Stimulated activated CD4-positive, alpha-beta T cell treated with anti-CD3 and anti-CD28 coated beads, TNF-alpha, amount 100 ng/mL, for 1 hour (primary cell): Measurements from ENCODE around the gene GABRG3.
"Not testable (repeated sequence)": the region's sequence is repeated elsewhere in the genome, so short reads cannot be mapped to it uniquely, and the experiment has no call there.

Experiments used
- DNase-seq, 3 donors: peaks; one replicate each; pipeline ENCODE4 v3.0.0-alpha.2; 2020; ENCODE audit warnings: low read depth in 3 of 3, low spot score in 1 of 3

GABRG3 gene

DNA sequence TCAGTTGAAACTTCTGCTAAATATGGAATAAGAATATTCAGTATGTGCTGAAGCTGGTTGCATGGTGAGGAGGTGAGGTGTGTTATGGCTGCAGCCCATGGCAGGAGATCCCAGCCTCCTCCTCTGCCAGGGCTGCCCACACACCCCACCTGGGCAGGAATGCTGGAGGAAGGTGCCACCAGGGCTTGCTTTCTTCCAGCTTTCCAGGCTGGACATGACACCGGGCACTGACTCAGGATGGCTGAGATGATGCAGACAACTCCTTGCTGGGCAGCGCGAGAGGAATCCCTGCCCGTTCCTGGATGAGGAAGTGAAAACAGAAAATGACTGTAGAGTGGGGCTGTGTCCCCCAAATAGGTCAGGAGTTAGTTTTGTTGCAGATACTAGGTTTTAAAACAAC is 14.1 kb downstream of the GABRG3 start:
- DNase-seq, result no peak

DNA sequence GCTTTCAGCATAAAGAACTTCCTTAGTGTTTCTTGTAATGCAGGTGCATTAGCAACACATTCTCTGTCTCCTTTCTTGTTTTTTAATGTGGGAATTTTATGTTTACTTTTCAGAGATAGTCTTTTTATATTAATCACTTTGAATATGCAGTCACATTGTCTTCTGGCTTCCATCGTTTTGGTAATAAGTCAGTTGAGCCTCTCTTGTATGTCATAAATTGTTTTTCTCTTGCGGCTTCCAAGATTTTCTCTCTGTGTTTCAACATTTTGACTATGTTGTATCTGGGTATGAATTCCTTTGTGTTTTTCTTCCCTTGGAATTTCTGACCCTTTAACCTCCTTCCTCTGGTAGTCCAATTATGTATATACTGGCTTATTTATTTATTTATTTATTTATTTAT is 25.3 kb downstream of the GABRG3 start:
- no peak for DNase-seq

DNA sequence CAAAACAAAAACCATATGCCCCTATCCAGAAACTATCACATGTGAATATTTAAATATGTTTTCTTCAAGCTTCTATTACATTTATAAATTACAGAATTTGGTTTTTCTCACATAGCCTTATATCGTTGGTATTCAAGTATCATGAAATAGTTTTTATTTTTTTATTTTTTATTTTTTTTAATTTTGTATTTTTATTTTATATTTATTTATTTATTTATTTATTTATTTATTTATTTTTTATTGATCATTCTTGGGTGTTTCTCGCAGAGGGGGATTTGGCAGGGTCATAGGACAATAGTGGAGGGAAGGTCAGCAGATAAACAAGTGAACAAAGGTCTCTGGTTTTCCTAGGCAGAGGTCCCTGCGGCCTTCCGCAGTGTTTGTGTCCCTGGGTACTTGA is 32.0 kb downstream of the GABRG3 start:
- not testable (repeated sequence) for DNase-seq

DNA sequence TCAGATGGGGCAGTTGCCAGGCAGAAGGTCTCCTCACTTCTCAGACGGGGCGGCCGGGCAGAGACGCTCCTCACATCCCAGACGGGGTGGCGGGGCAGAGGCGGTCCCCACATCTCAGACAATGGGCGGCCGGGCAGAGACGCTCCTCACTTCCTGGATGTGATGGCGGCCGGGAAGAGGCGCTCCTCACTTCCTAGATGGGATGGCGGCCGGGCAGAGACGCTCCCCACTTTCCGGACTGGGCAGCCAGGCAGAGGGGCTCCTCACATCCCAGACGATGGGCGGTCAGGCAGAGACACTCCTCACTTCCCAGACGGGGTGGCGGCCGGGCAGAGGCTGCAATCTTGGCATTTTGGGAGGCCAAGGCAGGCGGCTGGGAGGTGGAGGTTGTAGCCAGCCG is 33.2 kb downstream of the GABRG3 start:
- not testable (repeated sequence) for DNase-seq

DNA sequence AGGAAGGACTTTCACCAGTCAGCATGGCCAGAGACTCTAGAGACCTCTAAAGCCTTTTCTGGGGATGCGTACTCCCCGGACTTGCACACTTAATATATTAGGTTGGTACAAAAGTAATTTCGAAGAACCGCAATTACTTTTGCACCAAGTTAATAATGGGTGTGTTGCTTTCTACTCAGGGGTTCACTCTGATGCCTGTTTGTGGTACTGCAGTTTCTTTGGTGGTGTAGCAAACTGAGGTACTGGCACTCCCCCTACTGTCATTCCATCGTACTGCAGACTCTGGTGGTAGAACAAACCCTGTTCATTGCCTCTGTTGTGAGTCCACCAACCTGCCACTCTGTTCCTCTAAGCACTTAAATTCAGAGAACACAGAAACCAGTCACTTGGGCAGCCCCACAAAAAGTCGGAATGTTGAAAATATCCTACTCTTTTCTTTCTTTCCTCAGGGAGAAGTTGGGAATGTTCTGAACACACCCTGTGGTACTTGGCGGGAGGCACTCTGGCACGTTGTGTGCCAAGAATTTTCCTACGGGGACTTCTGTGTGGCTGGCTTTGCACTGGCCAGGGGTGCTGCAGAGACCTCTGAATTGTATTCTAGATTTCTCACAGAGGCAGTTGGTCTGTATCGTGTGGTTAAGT is 46.3 kb downstream of the GABRG3 start:
- DNase-seq, result no peak

DNA sequence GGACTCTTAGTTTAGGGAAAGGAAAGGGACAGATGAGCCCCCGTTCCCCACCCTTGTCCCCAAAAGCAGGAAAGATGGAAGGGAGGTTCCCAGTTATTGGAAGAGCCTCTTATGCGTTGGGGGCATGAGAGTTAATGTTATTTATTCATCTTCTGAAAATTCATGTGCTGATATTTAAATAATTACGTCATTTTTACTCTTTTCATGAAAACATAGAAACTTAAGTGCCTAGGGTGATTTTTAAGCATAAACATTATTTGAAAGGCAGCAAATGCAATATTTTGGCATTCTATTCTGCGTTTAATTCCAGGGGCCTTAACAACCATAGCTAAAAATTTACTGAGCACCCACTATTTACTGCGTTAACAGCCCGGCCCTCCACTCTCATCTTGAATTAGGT is 48.7 kb downstream of the GABRG3 start:
- DNase-seq, result no peak

DNA sequence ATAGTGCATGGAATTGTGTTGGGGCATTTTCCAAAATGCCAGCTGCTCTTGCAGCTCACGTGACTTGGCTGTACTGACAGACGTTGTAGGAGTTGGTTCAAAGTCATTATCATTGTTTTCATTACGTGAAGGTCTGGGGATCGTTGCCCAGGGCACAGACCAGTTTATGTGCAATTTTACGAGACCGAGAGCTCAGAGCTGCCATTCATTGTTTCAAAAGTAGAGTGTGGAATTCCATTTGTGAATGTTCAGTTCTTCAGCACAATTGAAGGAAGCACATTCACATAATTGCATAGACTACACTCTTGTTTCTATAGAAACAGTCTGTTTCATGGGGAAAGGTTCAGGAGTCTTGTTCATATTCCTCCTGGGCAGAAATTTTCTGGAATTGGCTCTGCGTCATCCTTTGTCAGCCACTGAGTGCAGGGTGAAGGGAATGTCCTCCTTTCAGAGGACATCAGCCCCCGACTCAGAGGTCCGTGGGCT is 54.5 kb downstream of the GABRG3 start:
- DNase-seq, result no peak

DNA sequence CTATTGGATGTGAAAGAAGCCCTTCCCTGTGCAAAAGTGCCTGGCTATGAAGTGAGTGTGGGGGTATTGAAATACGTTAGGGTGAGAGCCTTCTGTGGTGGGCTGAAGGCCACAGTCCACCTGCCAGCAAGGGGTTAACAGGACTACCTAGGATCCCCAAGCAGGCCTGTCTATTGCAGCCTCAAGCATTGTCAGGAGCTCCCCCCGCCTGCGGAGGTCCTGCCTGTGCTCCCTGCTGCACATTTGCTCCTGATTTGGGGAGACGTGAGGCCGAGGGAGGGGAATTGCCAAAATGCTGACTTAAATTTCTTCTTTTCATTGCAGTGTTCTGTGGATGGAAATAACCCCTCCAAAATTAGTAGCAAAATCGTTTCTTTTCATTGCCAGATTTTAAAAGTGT is 56.2 kb downstream of the GABRG3 start:
- no peak for DNase-seq

DNA sequence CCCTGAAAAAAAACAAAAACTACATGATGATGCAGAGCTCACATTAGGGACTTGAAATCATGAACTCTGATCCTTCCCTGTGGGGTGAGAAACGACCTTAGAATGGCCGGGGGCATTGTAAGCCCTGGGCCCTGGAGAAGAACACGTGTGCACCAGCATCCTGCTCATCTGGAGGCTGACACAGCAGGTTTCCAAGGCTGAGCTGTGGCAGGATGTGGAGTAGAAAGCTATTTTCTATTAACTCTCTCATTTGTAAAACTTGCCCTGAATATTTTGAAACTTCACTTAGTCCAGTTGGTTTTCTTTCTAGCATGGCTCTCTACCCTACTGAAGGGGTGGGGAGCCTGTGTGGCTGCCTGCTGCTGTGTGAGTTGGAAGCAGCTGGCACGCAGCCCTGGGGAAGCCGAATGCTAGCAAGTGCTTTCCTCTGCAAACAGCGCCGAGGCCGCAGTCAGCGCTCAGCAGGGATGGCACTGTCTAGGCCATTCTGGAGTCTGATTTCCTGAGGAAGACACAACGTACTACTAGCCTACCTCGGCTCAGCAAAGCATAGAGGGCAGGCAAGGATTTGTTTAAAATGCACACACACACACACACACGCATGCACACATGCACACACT is 58.0 kb downstream of the GABRG3 start:
- no peak for DNase-seq

DNA sequence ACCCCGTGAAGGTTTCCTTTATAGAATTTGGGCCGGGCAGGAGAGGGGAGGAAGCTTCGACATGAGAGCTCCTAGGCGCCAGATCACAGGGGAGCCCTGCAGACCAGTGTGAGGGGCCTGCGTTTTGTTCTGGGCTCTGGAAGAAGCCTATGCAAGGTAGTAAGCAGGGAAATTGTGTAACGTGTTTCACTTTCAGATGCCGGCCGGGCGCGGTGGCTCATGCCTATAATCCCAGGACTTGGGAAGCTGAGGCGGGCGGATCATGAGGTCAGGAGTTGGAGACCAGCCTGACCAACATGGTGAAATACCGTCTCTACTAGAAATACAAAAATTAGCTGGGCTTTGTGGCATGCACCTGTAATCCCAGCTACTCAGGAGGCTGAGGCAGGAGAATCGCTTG is 65.2 kb downstream of the GABRG3 start:
- DNase-seq, result no peak

DNA sequence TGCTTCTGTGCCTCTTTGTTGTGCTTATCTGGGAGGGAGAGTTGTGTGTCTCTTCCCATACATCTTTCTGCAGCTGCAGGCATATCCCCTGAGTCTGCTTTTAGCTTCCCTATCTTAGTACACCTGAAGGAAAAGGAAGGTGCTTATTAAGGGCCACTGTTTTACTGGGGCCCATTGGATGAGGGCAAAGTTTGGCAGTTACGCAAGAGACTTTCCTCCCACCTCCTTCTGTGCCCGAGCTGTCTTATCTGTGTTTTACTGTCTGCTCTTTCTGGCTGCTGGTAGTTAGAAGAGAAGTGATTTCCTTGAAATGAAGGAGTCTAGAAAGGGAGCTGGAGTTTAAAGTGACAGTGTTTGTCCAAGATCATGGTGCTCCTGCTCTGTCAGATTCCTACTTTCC is 66.5 kb downstream of the GABRG3 start:
- DNase-seq, result no peak

DNA sequence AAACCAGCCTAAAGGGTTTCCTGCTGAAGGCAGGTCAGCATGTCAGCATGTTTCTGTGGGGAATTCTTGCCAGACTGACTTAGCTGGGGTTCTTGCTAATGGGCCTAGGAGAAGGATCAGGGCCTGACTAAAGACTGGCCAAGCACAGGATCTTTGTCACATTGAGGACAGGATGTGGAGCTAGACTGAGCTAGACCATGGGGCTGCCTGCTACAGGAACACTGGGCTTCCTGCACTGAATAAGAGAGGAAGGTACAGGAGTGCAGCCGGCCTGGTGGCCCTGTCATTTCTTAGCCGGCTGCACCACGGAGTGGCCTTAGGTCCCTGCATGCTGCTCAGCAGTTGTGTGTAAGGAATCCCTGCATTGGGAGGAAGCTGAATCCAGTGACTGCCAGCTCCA is 68.2 kb downstream of the GABRG3 start:
- no peak for DNase-seq

DNA sequence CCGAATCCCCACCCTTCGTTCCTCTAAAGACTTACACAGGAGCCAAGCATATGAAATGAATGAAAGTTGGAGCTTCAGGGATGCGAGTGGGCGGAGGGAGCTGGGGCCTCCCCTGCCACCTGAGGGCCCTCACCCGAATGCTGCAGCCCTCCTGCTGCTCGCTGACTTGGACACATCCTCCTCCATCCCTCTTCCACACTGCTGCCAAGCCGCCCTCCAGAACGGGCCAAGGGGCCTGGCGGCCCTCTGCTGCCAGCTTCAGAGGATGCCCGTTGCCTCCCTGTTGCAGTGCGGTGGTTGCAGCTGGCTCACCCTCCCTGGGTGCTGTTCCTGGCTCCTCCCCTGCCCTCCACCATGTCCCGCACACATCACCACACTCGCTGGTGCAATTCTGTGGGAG is 71.2 kb downstream of the GABRG3 start:
- DNase-seq, result no peak

DNA sequence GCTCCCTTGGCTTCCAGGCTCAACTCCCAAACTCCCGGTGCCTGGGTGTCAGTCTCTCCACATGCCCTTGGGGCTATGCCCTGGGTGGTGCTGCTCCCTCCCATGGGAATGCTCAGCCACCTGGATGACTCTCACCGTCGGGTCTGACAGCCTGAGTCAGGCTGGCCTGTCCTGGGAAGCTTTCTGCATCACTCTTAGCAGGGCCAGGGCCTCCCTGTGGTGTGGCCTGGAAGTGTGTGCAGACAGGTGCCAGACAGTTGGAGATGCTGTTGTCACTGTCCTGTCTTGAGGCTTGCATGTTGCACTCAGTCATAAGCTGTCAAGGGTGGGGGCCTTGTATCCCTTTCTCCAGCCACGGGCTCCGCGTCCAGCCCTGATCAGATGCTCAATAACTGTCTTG is 71.7 kb downstream of the GABRG3 start:
- DNase-seq, result no peak

DNA sequence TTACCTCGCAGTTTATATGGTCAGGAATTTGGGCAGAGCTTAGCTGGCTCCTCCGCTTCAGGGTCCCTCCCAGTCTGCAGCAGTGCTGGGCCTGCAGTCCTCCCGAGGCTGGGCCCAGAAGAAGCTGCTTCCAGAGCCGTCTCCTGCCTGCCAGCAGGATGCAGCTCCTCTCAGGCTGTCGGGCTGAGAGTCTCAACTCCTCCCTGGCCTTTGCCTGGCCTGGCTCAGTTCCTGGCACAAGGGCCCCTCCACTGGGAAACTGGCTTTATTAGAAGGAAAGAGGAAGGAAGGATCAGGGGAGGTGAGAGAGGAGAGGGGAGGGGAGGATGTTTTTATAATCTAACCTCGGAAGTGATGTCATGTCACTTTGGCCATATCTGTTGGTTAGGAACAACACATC is 72.8 kb downstream of the GABRG3 start:
- DNase-seq, result no peak

DNA sequence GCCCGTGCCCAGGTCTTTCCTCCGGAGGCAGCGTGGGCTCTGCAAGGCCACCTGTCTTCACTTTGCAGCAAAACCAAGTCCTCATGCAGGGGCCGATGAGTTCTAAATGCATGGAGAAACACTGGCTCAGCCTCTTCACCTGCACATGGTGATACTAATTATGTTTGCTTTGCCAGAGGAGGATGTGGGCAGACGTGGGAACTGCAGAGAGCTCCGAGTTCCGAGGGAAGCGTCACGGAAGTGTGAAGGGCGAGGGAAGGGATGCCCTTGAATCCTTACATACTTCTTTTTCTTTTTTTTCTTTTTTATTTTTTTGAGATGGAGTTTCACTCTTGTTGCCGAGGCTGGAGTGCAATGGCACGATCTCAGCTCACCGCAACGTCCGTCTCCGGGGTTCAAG is 74.8 kb downstream of the GABRG3 start:
- DNase-seq, result no peak

DNA sequence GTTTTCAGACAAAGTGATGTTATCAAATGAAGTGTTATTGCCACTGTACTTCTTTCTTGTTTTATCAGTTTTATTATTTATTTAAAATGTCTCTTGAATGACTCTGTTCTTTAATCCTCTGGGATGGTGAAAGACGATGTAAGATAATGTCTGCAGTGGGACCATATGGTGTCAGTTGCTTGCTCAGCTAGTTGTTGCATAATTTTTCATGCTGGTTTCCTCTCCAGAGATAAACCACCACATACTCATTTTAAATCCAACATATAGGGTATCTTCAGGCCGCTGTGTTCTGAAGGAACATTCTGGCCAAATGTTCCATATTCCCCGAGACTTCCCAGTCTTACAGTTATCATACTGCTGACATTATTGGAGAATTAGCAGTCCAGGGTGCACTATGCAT is 75.9 kb downstream of the GABRG3 start:
- no peak for DNase-seq

DNA sequence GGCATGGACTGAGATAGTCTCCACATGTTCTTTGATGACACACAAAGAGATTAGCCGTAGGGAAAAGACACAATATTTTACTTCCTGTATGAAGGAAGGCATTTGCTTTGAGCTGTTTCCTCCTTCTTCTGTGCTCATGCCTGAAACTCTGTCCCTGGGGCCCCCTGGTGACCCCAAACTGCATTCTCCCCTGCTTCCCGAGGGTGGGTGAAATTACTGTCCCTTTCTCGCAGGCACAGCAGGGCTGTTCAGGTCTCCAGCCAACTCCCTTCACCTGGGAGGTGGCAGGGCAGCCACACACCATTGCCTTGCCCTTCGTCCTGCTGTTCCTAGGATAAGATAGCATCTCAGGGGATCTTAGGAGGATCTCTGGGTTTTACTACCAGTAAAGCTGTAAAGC is 79.2 kb downstream of the GABRG3 start:
- DNase-seq, result no peak

DNA sequence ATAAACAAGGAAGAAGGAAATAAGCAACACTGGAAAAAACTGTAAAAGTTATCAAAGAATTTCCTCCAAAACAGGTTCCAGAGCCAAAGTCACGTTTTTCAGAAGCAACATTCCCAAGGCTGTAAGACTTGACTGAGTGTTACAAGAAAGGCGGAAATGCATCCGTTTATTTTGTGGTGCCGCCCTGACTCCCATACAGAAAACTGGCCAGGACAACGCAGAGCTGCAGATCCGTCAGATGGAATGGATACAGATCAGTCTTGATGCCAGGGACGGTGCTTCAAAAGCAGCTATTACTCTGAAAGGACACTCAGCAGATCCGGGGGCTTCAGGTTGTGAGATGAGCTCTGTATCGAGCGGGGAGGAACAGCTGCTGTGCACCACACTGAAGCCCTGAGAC is 83.4 kb downstream of the GABRG3 start:
- DNase-seq, result no peak

DNA sequence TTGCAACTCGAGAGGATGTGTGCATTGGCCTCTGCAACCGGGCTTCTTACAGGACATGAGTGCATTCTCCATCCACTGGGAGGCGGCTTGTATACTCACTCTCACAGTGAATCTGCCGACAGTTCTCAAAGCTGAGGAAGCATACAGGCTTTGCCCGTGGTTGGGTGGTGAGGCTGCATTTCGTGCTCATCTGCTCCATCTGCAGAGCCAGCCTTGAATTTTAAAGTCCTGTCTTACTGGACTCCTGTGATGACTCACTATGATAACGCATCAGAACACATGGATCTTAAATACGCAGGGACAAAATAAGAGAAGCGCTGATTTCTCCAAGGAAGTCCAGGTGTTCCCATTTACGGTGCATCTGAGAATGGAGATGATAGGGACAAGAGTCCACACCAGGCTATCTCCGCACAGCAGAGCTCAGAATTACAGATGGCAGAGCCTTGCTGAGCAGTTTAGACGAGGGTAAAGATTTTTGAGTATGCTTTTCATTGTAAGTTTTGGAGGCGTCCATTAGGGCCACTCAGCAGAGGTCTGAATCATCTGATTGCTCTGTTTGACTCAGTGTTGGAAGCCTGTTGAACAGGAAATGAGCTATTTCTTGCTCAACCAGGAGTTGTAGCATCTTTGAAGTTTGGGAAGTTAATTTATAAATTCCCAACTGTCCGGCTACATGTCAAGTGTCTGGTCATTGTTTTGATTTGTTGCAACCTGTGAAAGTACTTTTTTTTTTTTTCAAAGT is 87.1 kb downstream of the GABRG3 start:
- DNase-seq, result no peak

DNA sequence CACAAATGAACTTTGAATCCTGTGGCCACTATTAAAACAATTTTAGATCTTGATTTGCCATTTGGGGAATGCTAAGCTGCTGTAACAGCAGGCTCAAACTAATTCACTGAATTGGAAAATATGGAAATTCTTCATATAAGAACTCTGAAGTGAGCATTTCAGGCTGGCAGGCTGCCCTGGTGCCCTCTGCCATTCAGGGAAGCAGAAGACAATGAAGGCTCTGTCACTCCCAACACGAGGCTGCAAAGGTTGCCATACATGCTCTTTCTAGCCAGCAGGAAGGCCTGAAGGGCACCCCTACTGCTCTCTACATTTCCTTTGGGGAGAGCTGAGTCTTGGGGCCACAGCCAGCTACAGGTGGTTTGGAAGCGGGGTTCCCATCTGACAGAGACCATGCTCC is 88.0 kb downstream of the GABRG3 start:
- DNase-seq, result no peak

DNA sequence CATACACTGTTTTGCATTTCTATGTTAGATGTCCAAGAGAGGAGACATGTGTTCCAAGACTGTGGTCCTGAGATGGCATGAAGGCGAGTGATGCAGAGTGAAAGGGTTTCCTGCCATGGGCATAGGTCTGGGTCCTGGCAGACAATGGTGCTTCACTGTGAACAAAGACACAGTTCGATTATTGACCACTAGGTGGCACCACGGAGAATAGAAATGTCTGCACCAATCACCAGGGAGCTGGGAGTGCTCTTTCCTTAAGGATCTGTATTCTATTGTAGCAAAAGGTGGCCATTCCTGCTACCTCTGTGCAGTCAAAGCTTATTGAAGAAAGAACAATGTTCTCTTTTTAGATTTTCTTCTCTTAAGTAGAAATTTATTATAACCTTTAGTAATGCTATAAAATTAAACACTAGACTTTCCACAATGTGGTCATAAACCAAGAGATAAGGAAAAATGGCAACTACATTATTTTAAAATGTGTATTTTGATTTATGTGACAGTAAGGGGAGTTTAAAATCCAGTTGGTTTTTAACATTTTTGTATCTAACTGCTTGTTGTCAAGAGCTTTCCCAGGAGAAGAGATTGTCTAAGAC is 88.7 kb downstream of the GABRG3 start:
- no peak for DNase-seq
